Activated naive CD4-positive, alpha-beta T cell treated with anti-CD3 and anti-CD28 coated beads, Interleukin-2, amount 10 ng/mL, durations not matched to agents 7 days and 5 days (primary cell): ENCODE measurements around the gene TRAPPC6A.
"Not testable (repeated sequence)": the region's sequence is repeated elsewhere in the genome, so short reads cannot be mapped to it uniquely, and the experiment has no call there.

Experiments
- CTCF ChIA-PET: fragments of 350-600 bp; sonication (Branson Sonifier 250); formaldehyde crosslinking; loops from one replicate; lab custom pipeline; 2021; ENCODE audit warnings: antibody characterized with exemption; lab: Charles Lee
- DNase-seq: peaks from one replicate; pipeline ENCODE4 v3.0.0-alpha.2; 2020
- H3K27ac Mint-ChIP-seq: one replicate; pipeline ENCODE4 v1.8.0; 2021; ENCODE audit warnings: mild to moderate bottlenecking, moderate library complexity, mixed read lengths
- H3K27me3 Mint-ChIP-seq: one replicate; pipeline ENCODE4 v1.8.0; 2021; ENCODE audit warnings: mild to moderate bottlenecking, mixed read lengths
- H3K36me3 Mint-ChIP-seq: one replicate; pipeline ENCODE4 v1.8.0; 2021; ENCODE audit warnings: mixed read lengths
- H3K4me1 Mint-ChIP-seq: one replicate; pipeline ENCODE4 v1.8.0; 2021; ENCODE audit warnings: mixed read lengths
- H3K4me3 Mint-ChIP-seq: one replicate; pipeline ENCODE4 v1.8.0; 2021; ENCODE audit warnings: mild to moderate bottlenecking, moderate library complexity, mixed read lengths
- H3K9me3 Mint-ChIP-seq: one replicate; pipeline ENCODE4 v1.8.0; 2021; ENCODE audit warnings: mixed read lengths

TRAPPC6A gene

GRCh38 chr19:45130888-45131615 is 47.0 kb downstream of the TRAPPC6A start:
- H3K27me3 Mint-ChIP-seq = no peaks in the 10 kb centered on the region
- DNase-seq = no peak
- H3K4me1 Mint-ChIP-seq = peaks cover 3% of the 10 kb centered on the region
- no peaks in the 10 kb centered on the region for H3K36me3 Mint-ChIP-seq
- H3K9me3 Mint-ChIP-seq = no peaks in the 10 kb centered on the region
- no peak overlapping the region for H3K4me3 Mint-ChIP-seq
- no peak overlapping the region for H3K27ac Mint-ChIP-seq
- CTCF ChIA-PET = interaction anchor here (1.1 kb wide), 1 partner anchor 13 kb away, joined by 3 read pairs; no protein-coding TSS in a partner anchor

- Mint-ChIP-seq H3K9me3 (no peaks in the 10 kb centered on the region), H3K27me3 (no peaks in the 10 kb centered on the region), H3K27ac (no peak overlapping the region), H3K4me3 (no peak overlapping the region), H3K4me1 (peaks cover 5% of the 10 kb centered on the region), H3K36me3 (no peaks in the 10 kb centered on the region)
- CTCF ChIA-PET = no interaction called here
- DNase-seq = no peak
Observed at GRCh38 chr19:45130236-45130635, 47.8 kb downstream of the TRAPPC6A start.

GRCh38 chr19:45128806-45129205 is 49.2 kb downstream of the TRAPPC6A start:
- CTCF ChIA-PET = interaction anchor here (0.5 kb wide), 1 partner anchor 18 kb away, joined by 3 read pairs; no protein-coding TSS in a partner anchor
- Mint-ChIP-seq H3K27me3 (no peaks in the 10 kb centered on the region), H3K4me3 (no peak overlapping the region), H3K36me3 (no peaks in the 10 kb centered on the region), H3K4me1 (peaks cover 7% of the 10 kb centered on the region), H3K9me3 (no peaks in the 10 kb centered on the region), H3K27ac (no peak overlapping the region)
- DNase-seq = no peak

GRCh38 chr19:45128146-45128545 is 49.9 kb downstream of the TRAPPC6A start:
- no peak for DNase-seq
- H3K9me3 Mint-ChIP-seq = no peaks in the 10 kb centered on the region
- peaks cover 7% of the 10 kb centered on the region for H3K4me1 Mint-ChIP-seq
- H3K27ac Mint-ChIP-seq = peak overlapping the region; percentile 50
- H3K36me3 Mint-ChIP-seq = no peaks in the 10 kb centered on the region
- CTCF ChIA-PET = interaction anchor here (1.6 kb wide), 1 partner anchor 111 kb away, joined by 4 read pairs; no protein-coding TSS in a partner anchor
- H3K4me3 Mint-ChIP-seq = no peak overlapping the region
- no peaks in the 10 kb centered on the region for H3K27me3 Mint-ChIP-seq

GRCh38 chr19:45126654-45127053 is 51.4 kb downstream of the TRAPPC6A start:
- Mint-ChIP-seq H3K27ac (no peak overlapping the region), H3K9me3 (no peaks in the 10 kb centered on the region), H3K4me3 (no peak overlapping the region), H3K27me3 (no peaks in the 10 kb centered on the region), H3K4me1 (peaks cover 14% of the 10 kb centered on the region), H3K36me3 (no peaks in the 10 kb centered on the region)
- CTCF ChIA-PET = interaction anchor here (1.1 to 2.9 kb wide), 7 partner anchors 9 to 110 kb away, joined by 3 to 14 read pairs (median 4); partner anchors contain the start of gene PPP1R37
- no peak for DNase-seq

GRCh38 chr19:45125975-45126493 is 52.0 kb downstream of the TRAPPC6A start:
- H3K36me3 Mint-ChIP-seq = no peaks in the 10 kb centered on the region

GRCh38 chr19:45125360-45125759 is 52.7 kb downstream of the TRAPPC6A start:
- Mint-ChIP-seq H3K27me3 (no peaks in the 10 kb centered on the region), H3K27ac (no peak overlapping the region), H3K36me3 (no peaks in the 10 kb centered on the region), H3K4me3 (no peak overlapping the region), H3K4me1 (peaks cover 26% of the 10 kb centered on the region), H3K9me3 (no peaks in the 10 kb centered on the region)
- CTCF ChIA-PET = interaction anchor here (0.6 to 2.9 kb wide), 11 partner anchors 8 to 1095 kb away, joined by 3 to 14 read pairs (median 4); partner anchors contain the start of gene PPP1R37
- DNase-seq = no peak

More at GRCh38 chr19:45125975-45126493, 52.0 kb downstream of the TRAPPC6A start:
- CTCF ChIA-PET = interaction anchor here (0.9 to 2.9 kb wide), 13 partner anchors 9 to 401 kb away, joined by 3 to 14 read pairs (median 4); partner anchors contain the start of gene PPP1R37
- Mint-ChIP-seq H3K27me3 (no peaks in the 10 kb centered on the region), H3K27ac (no peak overlapping the region), H3K9me3 (no peaks in the 10 kb centered on the region), H3K4me3 (no peak overlapping the region), H3K4me1 (peaks cover 20% of the 10 kb centered on the region)
- peak; percentile 85 for DNase-seq

GRCh38 chr19:45124021-45124420 is 54.0 kb downstream of the TRAPPC6A start:
- Mint-ChIP-seq H3K36me3 (no peaks in the 10 kb centered on the region), H3K4me3 (no peak overlapping the region), H3K9me3 (no peaks in the 10 kb centered on the region), H3K27me3 (no peaks in the 10 kb centered on the region), H3K27ac (peak overlapping the region; percentile 33), H3K4me1 (peaks cover 37% of the 10 kb centered on the region)
- CTCF ChIA-PET = interaction anchor here (0.6 to 2.9 kb wide), 3 partner anchors 12 to 322 kb away, joined by 3 to 12 read pairs (median 4); no protein-coding TSS in a partner anchor
- no peak for DNase-seq

GRCh38 chr19:45123440-45123850 is 54.6 kb downstream of the TRAPPC6A start:
- H3K27me3 Mint-ChIP-seq = no peaks in the 10 kb centered on the region
- no peak overlapping the region for H3K4me3 Mint-ChIP-seq
- peaks cover 43% of the 10 kb centered on the region for H3K4me1 Mint-ChIP-seq
- H3K36me3 Mint-ChIP-seq = no peaks in the 10 kb centered on the region
- H3K27ac Mint-ChIP-seq = no peak overlapping the region
- no peak for DNase-seq
- CTCF ChIA-PET = interaction anchor here (0.6 kb wide), 1 partner anchor 322 kb away, joined by 3 read pairs; no protein-coding TSS in a partner anchor
- no peaks in the 10 kb centered on the region for H3K9me3 Mint-ChIP-seq

- H3K4me3 Mint-ChIP-seq = no peak overlapping the region
- no peak overlapping the region for H3K27ac Mint-ChIP-seq
- no peak for DNase-seq
- H3K4me1 Mint-ChIP-seq = peaks cover 49% of the 10 kb centered on the region
- H3K36me3 Mint-ChIP-seq = no peaks in the 10 kb centered on the region
- CTCF ChIA-PET = no interaction called here
- H3K27me3 Mint-ChIP-seq = no peaks in the 10 kb centered on the region
- no peaks in the 10 kb centered on the region for H3K9me3 Mint-ChIP-seq
Observed at GRCh38 chr19:45122832-45123231, 55.2 kb downstream of the TRAPPC6A start.

GRCh38 chr19:45121827-45122345 is 56.2 kb downstream of the TRAPPC6A start:
- CTCF ChIA-PET = no interaction called here
- Mint-ChIP-seq H3K4me1 (peaks cover 57% of the 10 kb centered on the region), H3K27ac (no peak overlapping the region)

GRCh38 chr19:45119582-45119981 is 58.5 kb downstream of the TRAPPC6A start:
- Mint-ChIP-seq H3K36me3 (no peaks in the 10 kb centered on the region), H3K27me3 (no peaks in the 10 kb centered on the region), H3K27ac (peak overlapping the region; percentile 74), H3K9me3 (no peaks in the 10 kb centered on the region), H3K4me3 (no peak overlapping the region), H3K4me1 (peaks cover 71% of the 10 kb centered on the region)
- no peak for DNase-seq
- CTCF ChIA-PET = no interaction called here

More at GRCh38 chr19:45121827-45122345, 56.2 kb downstream of the TRAPPC6A start:
- Mint-ChIP-seq H3K36me3 (no peaks in the 10 kb centered on the region), H3K27me3 (no peaks in the 10 kb centered on the region), H3K9me3 (no peaks in the 10 kb centered on the region), H3K4me3 (no peak overlapping the region)
- DNase-seq = no peak

GRCh38 chr19:45118591-45119355 is 59.3 kb downstream of the TRAPPC6A start:
- H3K4me1 Mint-ChIP-seq = peaks cover 69% of the 10 kb centered on the region
- not testable (repeated sequence) for H3K36me3 Mint-ChIP-seq, H3K9me3 Mint-ChIP-seq, DNase-seq, H3K27me3 Mint-ChIP-seq
- CTCF ChIA-PET = interaction anchor here (0.6 to 1.3 kb wide), 3 partner anchors 9 to 69 kb away, joined by 3 to 4 read pairs (median 3); no protein-coding TSS in a partner anchor
- peak overlapping the region; percentile 74 for H3K27ac Mint-ChIP-seq
- H3K4me3 Mint-ChIP-seq = peak overlapping the region; percentile 18
